Measurements from ENCODE around the gene TCF15. TPM values are rescaled to one million over a fixed set of nuclear protein-coding genes. Genes with fewer than 3 reads are reported as not detected.
A peak's percentile ranks its signal among the peaks of the same experiment; 100 is the strongest.

The TCF15 gene
- total and polyA plus RNA-seq, 2 of the 13 experiments (the other 11 are each of a cell fraction or from before 2014, with no cell fraction given) = not detected

DNA sequence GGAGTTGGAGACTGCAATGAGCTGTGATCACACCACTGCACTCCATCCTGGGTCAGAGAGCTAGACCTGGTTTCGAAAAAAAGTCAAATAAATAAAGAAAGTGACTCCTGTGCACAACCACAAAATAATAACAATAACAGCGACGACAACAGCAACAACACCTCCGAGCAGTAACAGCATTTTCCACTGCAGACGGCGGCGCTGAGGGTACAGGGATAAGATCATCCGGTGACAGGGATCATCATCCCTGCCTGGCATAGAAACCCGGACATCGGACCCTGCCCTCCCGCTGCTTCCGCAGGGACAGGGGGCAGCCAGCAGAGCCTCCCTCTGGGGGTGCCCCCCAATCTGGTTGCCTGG is 31.4 kb upstream of the TCF15 start (continued):
- TF ChIP-seq NFAT5 (CRISPR knock-in tag; IDR thresholded peaks at IDR 0.05) = no peak
- TF ChIP-seq, protein P1, sequence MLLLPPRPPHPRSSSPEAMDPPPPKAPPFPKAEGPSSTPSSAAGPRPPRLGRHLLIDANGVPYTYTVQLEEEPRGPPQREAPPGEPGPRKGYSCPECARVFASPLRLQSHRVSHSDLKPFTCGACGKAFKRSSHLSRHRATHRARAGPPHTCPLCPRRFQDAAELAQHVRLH (CRISPR knock-in tag; IDR thresholded peaks at IDR 0.05; ENCODE audit: borderline replicate concordance, low read depth) = peak; percentile 38; the same call in 1 of the 2 replicates
- no peak for TF ChIP-seq ZNF30 (CRISPR knock-in tag; IDR thresholded peaks at IDR 0.05)
- TF ChIP-seq ZNF616 (CRISPR knock-in tag; IDR thresholded peaks at IDR 0.05; ENCODE audit: low read depth) = no peak
- TF ChIP-seq ZNF543 (CRISPR knock-in tag; IDR thresholded peaks at IDR 0.05) = 0 out of 2 replicates have a peak, but pooled peaks have one; percentile 10
- TF ChIP-seq, protein P2, sequence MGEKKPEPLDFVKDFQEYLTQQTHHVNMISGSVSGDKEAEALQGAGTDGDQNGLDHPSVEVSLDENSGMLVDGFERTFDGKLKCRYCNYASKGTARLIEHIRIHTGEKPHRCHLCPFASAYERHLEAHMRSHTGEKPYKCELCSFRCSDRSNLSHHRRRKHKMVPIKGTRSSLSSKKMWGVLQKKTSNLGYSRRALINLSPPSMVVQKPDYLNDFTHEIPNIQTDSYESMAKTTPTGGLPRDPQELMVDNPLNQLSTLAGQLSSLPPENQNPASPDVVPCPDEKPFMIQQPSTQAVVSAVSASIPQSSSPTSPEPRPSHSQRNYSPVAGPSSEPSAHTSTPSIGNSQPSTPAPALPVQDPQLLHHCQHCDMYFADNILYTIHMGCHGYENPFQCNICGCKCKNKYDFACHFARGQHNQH (CRISPR knock-in tag; IDR thresholded peaks at IDR 0.05) = peak; percentile 24; the same call in 1 of the 2 replicates
- TF ChIP-seq SALL1 (CRISPR knock-in tag; IDR thresholded peaks at IDR 0.05) = peak; percentile 88
- TF ChIP-seq POLR2G (IDR thresholded peaks at IDR 0.05; ENCODE audit: low read depth, low read length) = no peak
- no peak for TF ChIP-seq TBL1XR1 (IDR thresholded peaks at IDR 0.05; ENCODE audit: borderline replicate concordance, low read length, partially characterized antibody)
- peak; percentile 19; the same call in 1 of the 2 replicates for TF ChIP-seq POGK (CRISPR knock-in tag; conservative IDR thresholded peaks at IDR 0.05)
- TF ChIP-seq NFRKB (IDR thresholded peaks at IDR 0.05) = no peak
- no peak for TF ChIP-seq ZNF235 (CRISPR knock-in tag; IDR thresholded peaks at IDR 0.05; ENCODE audit: borderline replicate concordance)
- TF ChIP-seq ZNF660 (CRISPR knock-in tag; IDR thresholded peaks at IDR 0.05; ENCODE audit: borderline replicate concordance, low read depth) = no peak
- no peak for TF ChIP-seq ZSCAN12 (CRISPR knock-in tag; IDR thresholded peaks at IDR 0.05)
- TF ChIP-seq, protein P3, sequence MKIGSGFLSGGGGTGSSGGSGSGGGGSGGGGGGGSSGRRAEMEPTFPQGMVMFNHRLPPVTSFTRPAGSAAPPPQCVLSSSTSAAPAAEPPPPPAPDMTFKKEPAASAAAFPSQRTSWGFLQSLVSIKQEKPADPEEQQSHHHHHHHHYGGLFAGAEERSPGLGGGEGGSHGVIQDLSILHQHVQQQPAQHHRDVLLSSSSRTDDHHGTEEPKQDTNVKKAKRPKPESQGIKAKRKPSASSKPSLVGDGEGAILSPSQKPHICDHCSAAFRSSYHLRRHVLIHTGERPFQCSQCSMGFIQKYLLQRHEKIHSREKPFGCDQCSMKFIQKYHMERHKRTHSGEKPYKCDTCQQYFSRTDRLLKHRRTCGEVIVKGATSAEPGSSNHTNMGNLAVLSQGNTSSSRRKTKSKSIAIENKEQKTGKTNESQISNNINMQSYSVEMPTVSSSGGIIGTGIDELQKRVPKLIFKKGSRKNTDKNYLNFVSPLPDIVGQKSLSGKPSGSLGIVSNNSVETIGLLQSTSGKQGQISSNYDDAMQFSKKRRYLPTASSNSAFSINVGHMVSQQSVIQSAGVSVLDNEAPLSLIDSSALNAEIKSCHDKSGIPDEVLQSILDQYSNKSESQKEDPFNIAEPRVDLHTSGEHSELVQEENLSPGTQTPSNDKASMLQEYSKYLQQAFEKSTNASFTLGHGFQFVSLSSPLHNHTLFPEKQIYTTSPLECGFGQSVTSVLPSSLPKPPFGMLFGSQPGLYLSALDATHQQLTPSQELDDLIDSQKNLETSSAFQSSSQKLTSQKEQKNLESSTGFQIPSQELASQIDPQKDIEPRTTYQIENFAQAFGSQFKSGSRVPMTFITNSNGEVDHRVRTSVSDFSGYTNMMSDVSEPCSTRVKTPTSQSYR (CRISPR knock-in tag; IDR thresholded peaks at IDR 0.05; ENCODE audit: borderline replicate concordance) = no peak; the same call in 1 of the 2 replicates
- TF ChIP-seq HDAC6 (IDR thresholded peaks at IDR 0.05; ENCODE audit: low read depth, low read length) = no peak
- TF ChIP-seq TCF12 (IDR thresholded peaks at IDR 0.05) = no peak
- no peak for TF ChIP-seq TCF12 (CRISPR knock-in tag; IDR thresholded peaks at IDR 0.05)
- peak; percentile 59; the same call in 1 of the 2 replicates for TF ChIP-seq TGIF2 (CRISPR knock-in tag; IDR thresholded peaks at IDR 0.05)
- no peak for TF ChIP-seq ZNF75D (CRISPR knock-in tag; IDR thresholded peaks at IDR 0.05; ENCODE audit: borderline replicate concordance)

Data from HepG2 (cell line).